GOT3 (cell line): ENCODE results near the gene RNF5.
"Not testable (repeated sequence)": the region's sequence is repeated elsewhere in the genome, so short reads cannot be mapped to it uniquely, and the experiment has no call there.

Experiments used
- DNase-seq: peaks from one replicate; lab custom pipeline; 2025; ENCODE audit warnings: mixed read lengths; lab: John Stamatoyannopoulos, UW

Gene RNF5

GRCh38 chr6:32177788-32178546 is at the start of gene RNF5:
Gene RNF5, plus strand, starts transcription at chr6:32178405. Its CDS starts 107 bp downstream, at chr6:32178512.
- DNase-seq = peak; percentile 79

GRCh38 chr6:32128751-32129296 is 49.4 kb upstream of the RNF5 start:
- DNase-seq = no peak

GRCh38 chr6:32129297-32130088 is 48.7 kb upstream of the RNF5 start:
- no peak for DNase-seq

GRCh38 chr6:32131439-32131948 is 46.7 kb upstream of the RNF5 start:
- DNase-seq = no peak

- no peak for DNase-seq
Observed at GRCh38 chr6:32132110-32132509, 46.1 kb upstream of the RNF5 start.

- no peak for DNase-seq
Observed at GRCh38 chr6:32133786-32134185, 44.4 kb upstream of the RNF5 start.

- DNase-seq = no peak
Observed at GRCh38 chr6:32137454-32137853, 40.8 kb upstream of the RNF5 start.

- DNase-seq = no peak
Observed at GRCh38 chr6:32139590-32139989, 38.6 kb upstream of the RNF5 start.

GRCh38 chr6:32140420-32141046 is 37.7 kb upstream of the RNF5 start:
- DNase-seq = no peak

GRCh38 chr6:32144238-32144637 is 34.0 kb upstream of the RNF5 start:
- DNase-seq = not testable (repeated sequence)

GRCh38 chr6:32146287-32146686 is 31.9 kb upstream of the RNF5 start:
- no peak for DNase-seq

- DNase-seq = no peak
Observed at GRCh38 chr6:32146687-32147086, 31.5 kb upstream of the RNF5 start.

GRCh38 chr6:32147401-32148132 is 30.6 kb upstream of the RNF5 start:
- no peak for DNase-seq

GRCh38 chr6:32148289-32149091 is 29.7 kb upstream of the RNF5 start:
- no peak for DNase-seq

- no peak for DNase-seq
Observed at GRCh38 chr6:32149092-32149755, 29.0 kb upstream of the RNF5 start.

- no peak for DNase-seq
Observed at GRCh38 chr6:32149932-32150870, 28.0 kb upstream of the RNF5 start.

GRCh38 chr6:32151181-32151862 is 26.9 kb upstream of the RNF5 start:
- DNase-seq = no peak
